RWPE1 (cell line): Measurements from ENCODE around the gene S100A16.
"Not testable (repeated sequence)": the region's sequence is repeated elsewhere in the genome, so short reads cannot be mapped to it uniquely, and the experiment has no call there.

Experiments
- CTCF ChIA-PET: fragments of 350-600 bp; sonication (Branson Sonifier 250); formaldehyde crosslinking; extraction: SDS; loops from one replicate; lab custom pipeline; 2021; lab: Yijun Ruan, JAX
- POLR2A ChIA-PET: fragments of 400-600 bp; formaldehyde crosslinking; extraction: SDS; loops from one replicate; lab custom pipeline; 2020; ENCODE audit warnings: antibody characterized with exemption; ENCODE audit not compliant: low non-redundant PET; lab: Yijun Ruan, JAX
- DNase-seq: peaks from one replicate; pipeline ENCODE4 v3.0.0; 2012; ENCODE audit warnings: low spot score
- H3K27ac ChIP-seq: fragments of 450-650 bp; 2 replicates; pipeline ENCODE4 v1.5.1; 2017
- CTCF ChIP-seq: fragments of 450-650 bp; conservative IDR thresholded peaks from 2 replicates; pipeline ENCODE4 v1.5.1; 2017; ENCODE audit warnings: low read depth, mild to moderate bottlenecking

Gene S100A16

GRCh38 chr1:153647346-153647714 lies 34.4 kb upstream of the S100A16 start:
- TF ChIP-seq CTCF = no peak
- CTCF ChIA-PET = no interaction called here
- POLR2A ChIA-PET = interaction anchor here (0.6 kb wide), 1 partner anchor 14 kb away, joined by 3 read pairs; the partner anchor contains the start of gene CHTOP
- DNase-seq = no peak
- H3K27ac ChIP-seq = peak overlapping the region; percentile 53

- CTCF ChIA-PET = no interaction called here
- H3K27ac ChIP-seq = peak overlapping the region; percentile 53
Measured at GRCh38 chr1:153646672-153647345, 33.9 kb upstream of the S100A16 start.

GRCh38 chr1:153643816-153644215 lies 30.9 kb upstream of the S100A16 start:
- TF ChIP-seq CTCF = no peak
- ChIA-PET CTCF (interaction anchor here (0.6 to 1.2 kb wide), 4 partner anchors 71 to 343 kb away, joined by 3 to 4 read pairs (median 4); no protein-coding TSS in a partner anchor), POLR2A (no interaction called here)
- no peak for DNase-seq
- H3K27ac ChIP-seq = no peak overlapping the region

More at GRCh38 chr1:153646672-153647345, 33.9 kb upstream of the S100A16 start:
- POLR2A ChIA-PET = no interaction called here
- TF ChIP-seq CTCF = no peak
- DNase-seq = no peak

- POLR2A ChIA-PET = interaction anchor here (0.7 kb wide), 1 partner anchor 8 kb away, joined by 3 read pairs; no protein-coding TSS in a partner anchor
- TF ChIP-seq CTCF = no peak
- CTCF ChIA-PET = interaction anchor here (1.2 kb wide), 1 partner anchor 133 kb away, joined by 3 read pairs; no protein-coding TSS in a partner anchor
Measured at GRCh38 chr1:153643100-153643499, 30.2 kb upstream of the S100A16 start.

GRCh38 chr1:153642161-153642560 lies 29.2 kb upstream of the S100A16 start:
- ChIA-PET POLR2A (no interaction called here), CTCF (no interaction called here)
- no peak overlapping the region for H3K27ac ChIP-seq
- no peak for DNase-seq
- TF ChIP-seq CTCF = no peak

More at GRCh38 chr1:153643100-153643499, 30.2 kb upstream of the S100A16 start:
- H3K27ac ChIP-seq = no peak overlapping the region
- DNase-seq = no peak

GRCh38 chr1:153640861-153641260 lies 27.9 kb upstream of the S100A16 start:
- ChIA-PET POLR2A (no interaction called here), CTCF (no interaction called here)
- no peak for DNase-seq
- H3K27ac ChIP-seq = no peak overlapping the region
- TF ChIP-seq CTCF = no peak

GRCh38 chr1:153640213-153640612 lies 27.3 kb upstream of the S100A16 start:
- POLR2A ChIA-PET = interaction anchor here (0.6 to 0.7 kb wide), 2 partner anchors 10 to 12 kb away, joined by 3 read pairs; no protein-coding TSS in a partner anchor
- not testable (repeated sequence) for H3K27ac ChIP-seq, DNase-seq
- CTCF ChIA-PET = interaction anchor here (0.6 kb wide), 1 partner anchor 272 kb away, joined by 3 read pairs; no protein-coding TSS in a partner anchor
